HCT116 (cell line): ENCODE measurements around the gene ADPRHL1. TPM values are rescaled to one million over a fixed set of nuclear protein-coding genes. Genes with fewer than 3 reads are reported as not detected.

Experiments used
- ATAC-seq: fragments of 200-7000 bp; cut with Tn5 transposase; 2 replicates; pipeline ENCODE4 v1.9.1; 2020; ENCODE audit warnings: mild to moderate bottlenecking, moderate library complexity
- BruUV-seq: library from RNA; stranded (reverse); fragments of 400-500 nt; replicated peaks from 2 replicates; lab custom pipeline; 2021; lab: Mats Ljungman, UMichigan
- CTCF ChIA-PET: fragments of 300-600 bp; sonication (Branson Sonifier 250); formaldehyde crosslinking; loops from one replicate; lab custom pipeline; 2021; ENCODE audit warnings: antibody characterized with exemption; lab: Charles Lee
- POLR2A ChIA-PET: fragments of 300-600, 350-600 bp; sonication (Branson Sonifier 250); formaldehyde crosslinking; loops from one replicate; lab custom pipeline; 2021; ENCODE audit warnings: antibody characterized with exemption; lab: Charles Lee
- RAD21 ChIA-PET, 2 experiments: fragments of 300-600 bp; sonication (Branson Sonifier 250); formaldehyde crosslinking; loops; one replicate each; lab custom pipeline; 2023; ENCODE audit warnings: low total read pairs in 2 of 2; ENCODE audit not compliant: uncharacterized antibody in 2 of 2, unreplicated experiment in 2 of 2, low non-redundant PET in 1 of 2; lab: Charles Lee
- DNase-seq: peaks from one replicate; pipeline ENCODE4 v3.0.0-alpha.2; 2010; ENCODE audit warnings: low read depth, low spot score
- H2AFZ ChIP-seq: fragments of 200-600 bp; shearing (Covaris generic), sonication (generic); 2 replicates; pipeline ENCODE4 v1.6.1; 2017; ENCODE audit warnings: low read depth, mixed run types, mixed read lengths, antibody characterized with exemption, low read length; ENCODE audit not compliant: poor library complexity, severe bottlenecking
- H3K27ac ChIP-seq: 2 replicates; pipeline ENCODE4 v1.5.1; 2012; ENCODE audit warnings: low read depth, low read length
- H3K27me3 ChIP-seq: fragments of 200-600 bp; sonication (generic); 2 replicates; pipeline ENCODE4 v1.6.1; 2016; ENCODE audit warnings: mixed run types, low read length, mixed read lengths; ENCODE audit not compliant: insufficient read depth
- H3K36me3 ChIP-seq, 2 experiments: fragments of 200-500 bp in 1 of 2; fragments of 200-600 bp in 1 of 2; sonication (Bioruptor generic) in 1 of 2; sonication (generic) in 1 of 2; 2 replicates each; pipeline versions ENCODE4 v1.5.1 to v1.6.1; 2014 to 2016; ENCODE audit warnings: low read length in 2 of 2, inconsistent platforms in 1 of 2, mixed read lengths in 1 of 2, mixed run types in 1 of 2; ENCODE audit not compliant: insufficient read depth in 2 of 2, control insufficient read depth in 1 of 2
- H3K4me1 ChIP-seq, 2 experiments: fragments of 200-600 bp in 1 of 2; sonication (generic) in 1 of 2; 2 replicates each; pipeline versions ENCODE4 v1.5.1 to v1.6.1; 2012 to 2017; ENCODE audit warnings: low read length in 2 of 2, inconsistent platforms in 1 of 2, mild to moderate bottlenecking in 1 of 2, mixed read lengths in 1 of 2, mixed run types in 1 of 2, moderate library complexity in 1 of 2; ENCODE audit not compliant: insufficient read depth in 2 of 2, control insufficient read depth in 1 of 2
- H3K4me2 ChIP-seq: fragments of 200-600 bp; sonication (generic); 2 replicates; pipeline ENCODE4 v1.6.1; 2017; ENCODE audit warnings: mixed run types, low read length, mixed read lengths
- H3K4me3 ChIP-seq, 2 experiments: fragments of 200-600 bp in 1 of 2; sonication (generic) in 1 of 2; replicated peaks in 1 of 2; 2 replicates each; pipeline ENCODE4 v1.5.1; 2011 to 2016; ENCODE audit warnings: low read length in 2 of 2, control low read depth in 1 of 2, low read depth in 1 of 2, mild to moderate bottlenecking in 1 of 2, mixed read lengths in 1 of 2, mixed run types in 1 of 2
- H3K79me2 ChIP-seq: fragments of 200-600 bp; sonication (generic); 2 replicates; pipeline ENCODE4 v1.6.1; 2017; ENCODE audit warnings: mild to moderate bottlenecking, mixed run types, low read length, moderate library complexity, mixed read lengths; ENCODE audit not compliant: insufficient read depth
- H3K9ac ChIP-seq: fragments of 200-600 bp; sonication (generic); 2 replicates; pipeline ENCODE4 v1.6.1; 2016; ENCODE audit warnings: low read length, mixed read lengths
- H3K9me2 ChIP-seq: fragments of 200-600 bp; sonication (generic), shearing (Covaris generic); 2 replicates; pipeline ENCODE4 v1.6.1; 2017; ENCODE audit warnings: mixed run types, mild to moderate bottlenecking, moderate library complexity; ENCODE audit not compliant: insufficient read depth
- H3K9me3 ChIP-seq, 2 experiments: fragments of 200-500 bp in 1 of 2; fragments of 200-600 bp in 1 of 2; sonication (Bioruptor generic) in 1 of 2; sonication (generic) in 1 of 2; 2 replicates each; pipeline ENCODE4 v1.6.1; 2014 to 2017; ENCODE audit warnings: low read length in 2 of 2, mixed read lengths in 2 of 2, inconsistent platforms in 1 of 2, low read depth in 1 of 2, mild to moderate bottlenecking in 1 of 2, mixed run types in 1 of 2, moderate library complexity in 1 of 2; ENCODE audit not compliant: control insufficient read depth in 1 of 2, insufficient read depth in 1 of 2
- H4K20me1 ChIP-seq: fragments of 200-600 bp; sonication (generic), shearing (Covaris generic); 2 replicates; pipeline ENCODE4 v1.6.1; 2017; ENCODE audit warnings: mixed run types, mild to moderate bottlenecking, moderate library complexity; ENCODE audit not compliant: insufficient read depth
- CBX3 ChIP-seq: IDR thresholded peaks from 2 replicates; pipeline ENCODE4 v1.6.1; 2012; ENCODE audit warnings: low read depth
- CEBPB ChIP-seq: IDR thresholded peaks from 2 replicates; pipeline ENCODE4 v1.6.1; 2012; ENCODE audit warnings: low read depth
- EGR1 ChIP-seq: IDR thresholded peaks from 2 replicates; pipeline ENCODE4 v1.6.1; 2012; ENCODE audit warnings: low read depth
- ELF1 ChIP-seq: IDR thresholded peaks from 2 replicates; pipeline ENCODE4 v1.6.1; 2012; ENCODE audit warnings: low read depth, borderline replicate concordance
- EZH2 ChIP-seq: fragments of 200-600 bp; sonication (generic); IDR thresholded peaks from 2 replicates; pipeline ENCODE4 v1.6.1; 2017; ENCODE audit warnings: antibody characterized with exemption, mixed run types
- EZH2phosphoT487 ChIP-seq: fragments of 200-600 bp; IDR thresholded peaks from 2 replicates; pipeline ENCODE4 v1.6.1; 2018; ENCODE audit warnings: antibody characterized with exemption, borderline replicate concordance
- FOSL1 ChIP-seq: IDR thresholded peaks from 2 replicates; pipeline ENCODE4 v1.6.1; 2012; ENCODE audit warnings: low read depth
- JUND ChIP-seq: IDR thresholded peaks from 2 replicates; pipeline ENCODE4 v1.6.1; 2012
- POLR2A ChIP-seq: IDR thresholded peaks from 2 replicates; pipeline ENCODE4 v1.7.0; 2011; ENCODE audit warnings: borderline replicate concordance; ENCODE audit not compliant: insufficient read depth, insufficient read length; ENCODE audit errors: extremely low read depth
- POLR2AphosphoS5 ChIP-seq: IDR thresholded peaks from 2 replicates; pipeline ENCODE4 v1.6.1; 2011; ENCODE audit warnings: mild to moderate bottlenecking, low read depth, low read length, moderate library complexity
- SIN3A ChIP-seq: IDR thresholded peaks from 2 replicates; pipeline ENCODE4 v1.6.1; 2012; ENCODE audit warnings: low read depth
- SP1 ChIP-seq: IDR thresholded peaks from 2 replicates; pipeline ENCODE4 v1.6.1; 2012; ENCODE audit warnings: low read depth
- SRF ChIP-seq: IDR thresholded peaks from 2 replicates; pipeline ENCODE4 v1.6.1; 2012; ENCODE audit warnings: low read depth
- TCF7L2 ChIP-seq: IDR thresholded peaks from 2 replicates; pipeline ENCODE4 v1.7.0; 2011; ENCODE audit warnings: borderline replicate concordance, inconsistent platforms; ENCODE audit not compliant: insufficient read depth, insufficient read length; ENCODE audit errors: extremely low read depth
- ZFX ChIP-seq: fragments of 450-650 bp; IDR thresholded peaks from 2 replicates; pipeline ENCODE4 v1.6.1; 2017
- ZNF274 ChIP-seq: fragments of 200-500 bp; sonication (Bioruptor generic); IDR thresholded peaks from 2 replicates; pipeline ENCODE4 v1.6.1; 2014; ENCODE audit warnings: mild to moderate bottlenecking, low read depth, low read length, inconsistent platforms
- intact Hi-C: fragments of 100-400 bp; cut with micrococcal nuclease; formaldehyde crosslinking; loops from 2 replicates; pipeline ENCODE4 v1.10.0; 2022
- total RNA-seq: library from RNA; stranded (reverse); gene quantifications from one replicate; pipeline ENCODE4 v1.2.1, GENCODE V29; 2021; ENCODE audit not compliant: unreplicated experiment
- TF ChIP-seq, protein P1 (sequence below): IDR thresholded peaks from 2 replicates; pipeline ENCODE4 v1.6.1; 2012
- TF ChIP-seq, protein P2 (sequence below): IDR thresholded peaks from 2 replicates; pipeline ENCODE4 v1.6.1; 2011; ENCODE audit warnings: mild to moderate bottlenecking, low read length, moderate library complexity; ENCODE audit not compliant: insufficient replicate concordance; ENCODE audit errors: extremely low read depth
- TF ChIP-seq, protein P3 (sequence below): IDR thresholded peaks from 2 replicates; pipeline ENCODE4 v1.6.1; 2012; ENCODE audit warnings: low read depth
- TF ChIP-seq, protein P4 (sequence below), 3 experiments: fragments of 200-600 bp in 1 of 3; sonication (generic) in 1 of 3; IDR thresholded peaks in 2 of 3; conservative IDR thresholded peaks in 1 of 3; 2 replicates each; pipeline ENCODE4 v1.5.1; 2012 to 2017; ENCODE audit warnings: low read depth in 2 of 3, low read length in 2 of 3, antibody characterized with exemption in 1 of 3, borderline replicate concordance in 1 of 3, control low read depth in 1 of 3, mild to moderate bottlenecking in 1 of 3, mixed read lengths in 1 of 3, mixed run types in 1 of 3, moderate library complexity in 1 of 3; ENCODE audit not compliant: insufficient read depth in 1 of 3

The ADPRHL1 gene
- total RNA-seq, 1 experiment from 2014 or later, result 12.6 TPM

DNA sequence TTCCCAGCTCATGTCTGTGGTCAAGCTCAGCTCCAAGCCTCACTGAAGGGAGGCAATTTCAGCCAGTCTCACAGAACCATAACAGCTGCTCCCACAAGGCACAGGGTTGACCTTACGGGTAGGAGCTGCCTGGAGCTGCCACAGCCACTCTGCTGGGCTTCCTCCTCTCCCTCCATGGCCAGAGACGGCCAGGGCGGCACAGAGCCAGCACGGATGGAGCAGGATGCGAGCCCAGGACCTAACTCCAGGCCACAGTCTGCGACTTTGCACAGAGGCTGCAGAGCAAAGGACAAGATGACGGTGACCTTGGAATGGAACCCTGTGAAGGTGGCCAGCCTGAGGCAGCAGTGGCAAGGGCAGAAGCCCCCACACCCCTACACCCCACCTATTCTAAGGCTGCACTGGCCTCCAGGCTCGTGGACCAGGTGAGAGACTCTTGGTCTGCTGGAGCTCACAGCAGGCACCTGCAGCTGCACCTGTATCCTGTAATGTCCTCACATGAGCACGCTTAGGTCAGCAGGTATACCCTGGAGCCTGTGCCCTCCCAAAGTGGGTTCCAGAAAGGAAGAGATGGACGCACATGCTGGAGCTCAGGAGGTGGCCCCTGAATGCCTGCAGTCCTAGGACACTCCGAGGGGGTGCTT, 29.6 kb downstream of the ADPRHL1 start:
- no peak overlapping the region for H3K9ac ChIP-seq
- intact Hi-C loops, result no loop called here
- no peak overlapping the region for H3K27ac ChIP-seq
- no peaks in the 10 kb centered on the region for H3K9me3 ChIP-seq
- H4K20me1 ChIP-seq, result no peaks in the 10 kb centered on the region
- H3K4me1 ChIP-seq, result no peaks in the 10 kb centered on the region
- BruUV-seq, result no TSS peak
- no peak for DNase-seq
- no peaks in the 10 kb centered on the region for H3K36me3 ChIP-seq
- H3K79me2 ChIP-seq, result no peaks in the 10 kb centered on the region
- no peak overlapping the region for H2AFZ ChIP-seq
- no peak for ATAC-seq
- no peak overlapping the region for H3K4me3 ChIP-seq
- no peaks in the 10 kb centered on the region for H3K9me2 ChIP-seq
- H3K27me3 ChIP-seq, result no peaks in the 10 kb centered on the region; the same call in 1 of the 2 replicates
- ChIA-PET RAD21 (no interaction called here), POLR2A (no interaction called here), CTCF (interaction anchor here (1.3 kb wide), 1 partner anchor 13 kb away, joined by 3 read pairs; no protein-coding TSS in a partner anchor)
- TF ChIP-seq CBX3, result no peak
- TF ChIP-seq FOSL1, result no peak
- no peak for TF ChIP-seq ZFX
- no peak for TF ChIP-seq JUND
- TF ChIP-seq, protein P1, sequence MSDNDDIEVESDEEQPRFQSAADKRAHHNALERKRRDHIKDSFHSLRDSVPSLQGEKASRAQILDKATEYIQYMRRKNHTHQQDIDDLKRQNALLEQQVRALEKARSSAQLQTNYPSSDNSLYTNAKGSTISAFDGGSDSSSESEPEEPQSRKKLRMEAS, result no peak
- no peak for TF ChIP-seq EZH2
- TF ChIP-seq SRF, result no peak
- TF ChIP-seq CEBPB, result no peak
- TF ChIP-seq ELF1, result no peak
- TF ChIP-seq SIN3A, result no peak
- no peak for TF ChIP-seq SP1
- TF ChIP-seq POLR2A, result no peak
- no peak for TF ChIP-seq EGR1
- TF ChIP-seq, protein P2, sequence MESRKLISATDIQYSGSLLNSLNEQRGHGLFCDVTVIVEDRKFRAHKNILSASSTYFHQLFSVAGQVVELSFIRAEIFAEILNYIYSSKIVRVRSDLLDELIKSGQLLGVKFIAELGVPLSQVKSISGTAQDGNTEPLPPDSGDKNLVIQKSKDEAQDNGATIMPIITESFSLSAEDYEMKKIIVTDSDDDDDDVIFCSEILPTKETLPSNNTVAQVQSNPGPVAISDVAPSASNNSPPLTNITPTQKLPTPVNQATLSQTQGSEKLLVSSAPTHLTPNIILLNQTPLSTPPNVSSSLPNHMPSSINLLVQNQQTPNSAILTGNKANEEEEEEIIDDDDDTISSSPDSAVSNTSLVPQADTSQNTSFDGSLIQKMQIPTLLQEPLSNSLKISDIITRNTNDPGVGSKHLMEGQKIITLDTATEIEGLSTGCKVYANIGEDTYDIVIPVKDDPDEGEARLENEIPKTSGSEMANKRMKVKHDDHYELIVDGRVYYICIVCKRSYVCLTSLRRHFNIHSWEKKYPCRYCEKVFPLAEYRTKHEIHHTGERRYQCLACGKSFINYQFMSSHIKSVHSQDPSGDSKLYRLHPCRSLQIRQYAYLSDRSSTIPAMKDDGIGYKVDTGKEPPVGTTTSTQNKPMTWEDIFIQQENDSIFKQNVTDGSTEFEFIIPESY, result no peak
- TF ChIP-seq EZH2phosphoT487, result no peak
- TF ChIP-seq, protein P3, sequence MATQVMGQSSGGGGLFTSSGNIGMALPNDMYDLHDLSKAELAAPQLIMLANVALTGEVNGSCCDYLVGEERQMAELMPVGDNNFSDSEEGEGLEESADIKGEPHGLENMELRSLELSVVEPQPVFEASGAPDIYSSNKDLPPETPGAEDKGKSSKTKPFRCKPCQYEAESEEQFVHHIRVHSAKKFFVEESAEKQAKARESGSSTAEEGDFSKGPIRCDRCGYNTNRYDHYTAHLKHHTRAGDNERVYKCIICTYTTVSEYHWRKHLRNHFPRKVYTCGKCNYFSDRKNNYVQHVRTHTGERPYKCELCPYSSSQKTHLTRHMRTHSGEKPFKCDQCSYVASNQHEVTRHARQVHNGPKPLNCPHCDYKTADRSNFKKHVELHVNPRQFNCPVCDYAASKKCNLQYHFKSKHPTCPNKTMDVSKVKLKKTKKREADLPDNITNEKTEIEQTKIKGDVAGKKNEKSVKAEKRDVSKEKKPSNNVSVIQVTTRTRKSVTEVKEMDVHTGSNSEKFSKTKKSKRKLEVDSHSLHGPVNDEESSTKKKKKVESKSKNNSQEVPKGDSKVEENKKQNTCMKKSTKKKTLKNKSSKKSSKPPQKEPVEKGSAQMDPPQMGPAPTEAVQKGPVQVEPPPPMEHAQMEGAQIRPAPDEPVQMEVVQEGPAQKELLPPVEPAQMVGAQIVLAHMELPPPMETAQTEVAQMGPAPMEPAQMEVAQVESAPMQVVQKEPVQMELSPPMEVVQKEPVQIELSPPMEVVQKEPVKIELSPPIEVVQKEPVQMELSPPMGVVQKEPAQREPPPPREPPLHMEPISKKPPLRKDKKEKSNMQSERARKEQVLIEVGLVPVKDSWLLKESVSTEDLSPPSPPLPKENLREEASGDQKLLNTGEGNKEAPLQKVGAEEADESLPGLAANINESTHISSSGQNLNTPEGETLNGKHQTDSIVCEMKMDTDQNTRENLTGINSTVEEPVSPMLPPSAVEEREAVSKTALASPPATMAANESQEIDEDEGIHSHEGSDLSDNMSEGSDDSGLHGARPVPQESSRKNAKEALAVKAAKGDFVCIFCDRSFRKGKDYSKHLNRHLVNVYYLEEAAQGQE, result no peak
- TF ChIP-seq ZNF274, result no peak
- no peak for TF ChIP-seq TCF7L2
- TF ChIP-seq, protein P4, sequence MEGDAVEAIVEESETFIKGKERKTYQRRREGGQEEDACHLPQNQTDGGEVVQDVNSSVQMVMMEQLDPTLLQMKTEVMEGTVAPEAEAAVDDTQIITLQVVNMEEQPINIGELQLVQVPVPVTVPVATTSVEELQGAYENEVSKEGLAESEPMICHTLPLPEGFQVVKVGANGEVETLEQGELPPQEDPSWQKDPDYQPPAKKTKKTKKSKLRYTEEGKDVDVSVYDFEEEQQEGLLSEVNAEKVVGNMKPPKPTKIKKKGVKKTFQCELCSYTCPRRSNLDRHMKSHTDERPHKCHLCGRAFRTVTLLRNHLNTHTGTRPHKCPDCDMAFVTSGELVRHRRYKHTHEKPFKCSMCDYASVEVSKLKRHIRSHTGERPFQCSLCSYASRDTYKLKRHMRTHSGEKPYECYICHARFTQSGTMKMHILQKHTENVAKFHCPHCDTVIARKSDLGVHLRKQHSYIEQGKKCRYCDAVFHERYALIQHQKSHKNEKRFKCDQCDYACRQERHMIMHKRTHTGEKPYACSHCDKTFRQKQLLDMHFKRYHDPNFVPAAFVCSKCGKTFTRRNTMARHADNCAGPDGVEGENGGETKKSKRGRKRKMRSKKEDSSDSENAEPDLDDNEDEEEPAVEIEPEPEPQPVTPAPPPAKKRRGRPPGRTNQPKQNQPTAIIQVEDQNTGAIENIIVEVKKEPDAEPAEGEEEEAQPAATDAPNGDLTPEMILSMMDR (IDR thresholded peaks at IDR 0.05 in 2 of 3, conservative IDR thresholded peaks at IDR 0.05 in 1 of 3; ENCODE audit: borderline replicate concordance in 1 of 3, insufficient read depth in 1 of 3, low read depth in 2 of 3, low read length in 2 of 3), result no peak
- TF ChIP-seq POLR2AphosphoS5, result no peak
- no peak overlapping the region for H3K4me2 ChIP-seq
